PC-3 (cell line): Measurements from ENCODE around the gene IL19. TPM values are rescaled to one million over a fixed set of nuclear protein-coding genes. Genes with fewer than 3 reads are reported as not detected.
"Not testable (repeated sequence)": the region's sequence is repeated elsewhere in the genome, so short reads cannot be mapped to it uniquely, and the experiment has no call there.

Source experiments
- ATAC-seq: fragments of 200-7000 bp; cut with Tn5 transposase; 2 replicates; pipeline ENCODE4 v1.9.1; 2020; ENCODE audit warnings: mild to moderate bottlenecking, moderate library complexity
- BruUV-seq: library from RNA; stranded (reverse); fragments of 400-500 nt; replicated peaks from 2 replicates; lab custom pipeline; 2021; lab: Mats Ljungman, UMichigan
- CTCF ChIA-PET: fragments of 300-600 bp; sonication (Branson Sonifier 250); formaldehyde crosslinking; loops from one replicate; lab custom pipeline; 2022; ENCODE audit warnings: antibody characterized with exemption; lab: Charles Lee
- POLR2A ChIA-PET: fragments of 300-600 bp; sonication (Branson Sonifier 250); formaldehyde crosslinking; loops from one replicate; lab custom pipeline; 2022; ENCODE audit warnings: antibody characterized with exemption; ENCODE audit not compliant: unreplicated experiment; lab: Charles Lee
- DNase-seq: peaks from one replicate; pipeline ENCODE4 v3.0.0-alpha.2; 2015
- H2AFZ ChIP-seq: fragments of 300-600 bp; sonication (generic); 2 replicates; pipeline ENCODE4 v1.6.0; 2016; ENCODE audit warnings: antibody characterized with exemption, low read length
- H3F3A ChIP-seq: fragments of 300-600 bp; sonication (generic); one replicate; pipeline ENCODE4 v1.6.0; 2017; ENCODE audit warnings: antibody characterized with exemption, low read length, control low read depth, mild to moderate bottlenecking; ENCODE audit not compliant: unreplicated experiment
- H3K27ac ChIP-seq: fragments of 300-600 bp; sonication (generic); 2 replicates; pipeline ENCODE4 v1.5.1; 2016; ENCODE audit warnings: mild to moderate bottlenecking, low read length
- H3K27me3 ChIP-seq: fragments of 300-600 bp; sonication (generic); 2 replicates; pipeline ENCODE4 v1.6.1; 2016; ENCODE audit warnings: low read length, mixed read lengths
- H3K36me3 ChIP-seq: fragments of 300-600 bp; sonication (generic); 2 replicates; pipeline ENCODE4 v1.6.1; 2016; ENCODE audit warnings: low read depth, mixed run types, low read length, mixed read lengths
- H3K4me1 ChIP-seq: fragments of 300-600 bp; sonication (generic); 2 replicates; pipeline ENCODE4 v1.5.1; 2016; ENCODE audit warnings: low read length; ENCODE audit not compliant: insufficient read depth
- H3K4me2 ChIP-seq: fragments of 300-600 bp; sonication (generic); 2 replicates; pipeline ENCODE4 v1.6.0; 2016; ENCODE audit warnings: low read length
- H3K4me3 ChIP-seq: fragments of 300-600 bp; sonication (generic); 2 replicates; pipeline ENCODE4 v1.5.1; 2016; ENCODE audit warnings: mild to moderate bottlenecking, low read length, mixed read lengths
- H3K79me2 ChIP-seq: fragments of 300-600 bp; sonication (generic); 2 replicates; pipeline ENCODE4 v1.6.1; 2017; ENCODE audit warnings: low read length, mixed read lengths
- H3K9ac ChIP-seq: fragments of 300-600 bp; sonication (generic); 2 replicates; pipeline ENCODE4 v1.6.0; 2016; ENCODE audit warnings: mild to moderate bottlenecking, low read length
- H3K9me2 ChIP-seq: fragments of 300-600 bp; sonication (generic); replicated peaks from 2 replicates; pipeline ENCODE4 v1.6.1; 2016; ENCODE audit warnings: mixed run types, low read length, mixed read lengths
- H3K9me3 ChIP-seq: fragments of 300-600 bp; sonication (generic); 2 replicates; pipeline ENCODE4 v1.6.1; 2016; ENCODE audit warnings: low read length, mixed read lengths
- H4K20me1 ChIP-seq: fragments of 300-600 bp; sonication (generic); 2 replicates; pipeline ENCODE4 v1.6.1; 2016; ENCODE audit warnings: low read length, mixed read lengths
- CTCF ChIP-seq: fragments of 300-600 bp; sonication (generic); conservative IDR thresholded peaks from 2 replicates; pipeline ENCODE4 v1.5.1; 2017; ENCODE audit warnings: antibody characterized with exemption, low read depth, mild to moderate bottlenecking, low read length
- EZH2 ChIP-seq: fragments of 300-600 bp; sonication (generic); IDR thresholded peaks from one replicate; pipeline ENCODE4 v1.6.1; 2017; ENCODE audit warnings: antibody characterized with exemption, mild to moderate bottlenecking, low read length; ENCODE audit not compliant: unreplicated experiment
- EZH2phosphoT487 ChIP-seq: fragments of 300-600 bp; sonication (generic); IDR thresholded peaks from 2 replicates; pipeline ENCODE4 v1.6.1; 2018; ENCODE audit warnings: mild to moderate bottlenecking, antibody characterized with exemption, low read length, borderline replicate concordance
- intact Hi-C: fragments of 100-400 bp; cut with micrococcal nuclease; formaldehyde crosslinking; loops from 2 replicates; pipeline ENCODE4 v1.9.0; 2023
- total RNA-seq: library from RNA; depleted of rRNA; stranded (reverse); fragments of >200 nt; gene quantifications from 2 replicates; pipeline ENCODE4 v1.2.3, GENCODE V29; 2014

The IL19 gene
- total RNA-seq, 1 experiment from 2014 or later, result not detected

- Histone ChIP-seq H3K9me3 (no peaks in the 10 kb centered on the region), H3K4me2 (no peak overlapping the region), H2AFZ (no peak overlapping the region), H3K36me3 (no peaks in the 10 kb centered on the region), H3F3A (no peaks in the 10 kb centered on the region), H3K27me3 (peaks cover 64% of the 10 kb centered on the region), H3K79me2 (no peaks in the 10 kb centered on the region), H3K4me3 (no peak overlapping the region), H3K9ac (no peak overlapping the region), H3K27ac (no peak overlapping the region), H4K20me1 (no peaks in the 10 kb centered on the region), H3K9me2 (no peaks in the 10 kb centered on the region), H3K4me1 (0 out of 2 replicates have a peak, but pooled peaks cover under 1% of the 10 kb centered on the region)
- intact Hi-C loops, result no loop called here
- ChIA-PET CTCF (interaction anchor here (0.8 kb wide), 1 partner anchor 15 kb away, joined by 3 read pairs; no protein-coding TSS in a partner anchor), POLR2A (no interaction called here)
- no peak for TF ChIP-seq EZH2
- TF ChIP-seq EZH2phosphoT487, result no peak
- TF ChIP-seq CTCF, result no peak
- no TSS peak for BruUV-seq
- no peak for DNase-seq
- ATAC-seq, result no peak
Measured at GRCh38 chr1:206774093-206774492, 3.5 kb downstream of the IL19 start.

- no peaks in the 10 kb centered on the region for H3F3A ChIP-seq
- CTCF ChIA-PET, result interaction anchor here (0.6 to 0.7 kb wide), 3 partner anchors 67 to 309 kb away, joined by 3 to 7 read pairs (median 6); no protein-coding TSS in a partner anchor
- TF ChIP-seq CTCF (no peak), EZH2phosphoT487 (no peak), EZH2 (no peak)
- no peak; the same call in 1 of the 2 replicates for ATAC-seq
- H3K4me1 ChIP-seq, result 0 out of 2 replicates have a peak, but pooled peaks cover 4% of the 10 kb centered on the region
- no peaks in the 10 kb centered on the region for H3K79me2 ChIP-seq
- intact Hi-C loops, result no loop called here
- BruUV-seq, result no TSS peak
- POLR2A ChIA-PET, result no interaction called here
- DNase-seq, result peak; percentile 55
- H3K36me3 ChIP-seq, result no peaks in the 10 kb centered on the region
- H3K9me2 ChIP-seq, result no peaks in the 10 kb centered on the region
- H3K9ac ChIP-seq, result no peak overlapping the region
- no peak overlapping the region for H3K27ac ChIP-seq
- no peak overlapping the region for H2AFZ ChIP-seq
- H3K4me2 ChIP-seq, result no peak overlapping the region
- peaks cover 47% of the 10 kb centered on the region for H3K27me3 ChIP-seq
- no peaks in the 10 kb centered on the region for H3K9me3 ChIP-seq
- H4K20me1 ChIP-seq, result no peaks in the 10 kb centered on the region
- no peak overlapping the region for H3K4me3 ChIP-seq
Measured at GRCh38 chr1:206776229-206776628, 5.7 kb downstream of the IL19 start.

GRCh38 chr1:206778031-206778430, 7.5 kb downstream of the IL19 start:
- no peak overlapping the region for H3K4me3 ChIP-seq
- H3K9me3 ChIP-seq, result no peaks in the 10 kb centered on the region
- H3K79me2 ChIP-seq, result no peaks in the 10 kb centered on the region
- H3F3A ChIP-seq, result no peaks in the 10 kb centered on the region
- H3K4me2 ChIP-seq, result no peak overlapping the region
- TF ChIP-seq EZH2, result no peak
- TF ChIP-seq CTCF, result no peak
- TF ChIP-seq EZH2phosphoT487, result no peak
- BruUV-seq, result no TSS peak
- ChIA-PET POLR2A (no interaction called here), CTCF (no interaction called here)
- H3K9ac ChIP-seq, result no peak overlapping the region
- H3K36me3 ChIP-seq, result no peaks in the 10 kb centered on the region
- H4K20me1 ChIP-seq, result no peaks in the 10 kb centered on the region
- H2AFZ ChIP-seq, result no peak overlapping the region
- no peak overlapping the region for H3K27ac ChIP-seq
- 0 out of 2 replicates have a peak, but pooled peaks cover 4% of the 10 kb centered on the region for H3K4me1 ChIP-seq
- ATAC-seq (no peak), DNase-seq (no peak)
- no peaks in the 10 kb centered on the region for H3K9me2 ChIP-seq
- intact Hi-C loops, result no loop called here
- H3K27me3 ChIP-seq, result peaks cover 39% of the 10 kb centered on the region

GRCh38 chr1:206778911-206779310, 8.3 kb downstream of the IL19 start:
- H4K20me1 ChIP-seq, POLR2A ChIA-PET, H2AFZ ChIP-seq, H3K4me3 ChIP-seq, H3K9me3 ChIP-seq, ATAC-seq, BruUV-seq, H3F3A ChIP-seq, H3K9ac ChIP-seq, H3K9me2 ChIP-seq, H3K4me1 ChIP-seq, intact Hi-C loops, H3K79me2 ChIP-seq, H3K27ac ChIP-seq, H3K4me2 ChIP-seq, H3K36me3 ChIP-seq, CTCF ChIA-PET: not testable (repeated sequence)
- peaks cover 35% of the 10 kb centered on the region for H3K27me3 ChIP-seq
- peak; percentile 55 for DNase-seq
